NCI-H1694 (cell line): ENCODE results near the gene NDUFA1.
A peak's percentile ranks its signal among the peaks of the same experiment; 100 is the strongest.
"Not testable (repeated sequence)": the region's sequence is repeated elsewhere in the genome, so short reads cannot be mapped to it uniquely, and the experiment has no call there.

Source experiments
- DNase-seq: peaks from one replicate; lab custom pipeline; 2025; lab: John Stamatoyannopoulos, UW

NDUFA1 gene

DNA sequence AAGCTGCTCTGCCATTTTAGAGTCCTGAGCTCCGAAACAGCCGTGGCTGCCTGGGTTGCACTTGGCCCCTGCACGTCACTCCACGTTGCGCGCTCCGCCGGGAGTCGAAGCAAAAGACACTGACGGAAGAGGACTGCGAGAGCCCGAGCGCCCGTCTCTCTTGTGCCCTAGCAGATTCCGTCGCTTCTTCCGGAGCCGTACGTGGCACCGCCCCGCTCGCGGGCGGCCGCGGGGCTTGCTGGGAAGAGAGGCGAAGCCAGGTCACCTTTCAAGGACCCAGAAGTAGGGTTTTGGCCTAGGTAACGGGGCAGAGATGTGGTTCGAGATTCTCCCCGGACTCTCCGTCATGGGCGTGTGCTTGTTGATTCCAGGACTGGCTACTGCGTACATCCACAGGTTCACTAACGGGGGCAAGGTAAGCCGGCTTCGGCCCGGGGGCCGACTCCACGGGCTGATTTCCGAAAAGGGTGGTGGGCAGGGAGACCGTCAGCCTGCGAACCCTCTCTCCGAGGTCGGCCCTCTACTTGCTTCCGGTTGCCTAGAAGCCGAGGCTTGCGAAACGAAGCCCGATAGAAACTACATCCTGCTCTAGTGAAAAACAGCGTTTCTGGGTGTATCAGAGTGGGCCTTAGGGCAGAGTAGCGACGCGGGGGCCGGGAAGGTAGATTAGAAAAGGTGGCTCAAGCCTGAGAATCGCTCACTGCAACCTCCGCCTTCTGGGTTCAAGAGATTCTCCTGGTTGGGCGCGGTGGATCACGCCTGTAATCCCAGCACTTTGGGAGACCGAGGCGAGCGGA lies at the start of gene NDUFA1, which contains the start of gene RNF113A:
Gene NDUFA1 (plus strand): TSS at position 234 of the 797 bp plus-strand sequence. CDS start 80 bp downstream, at position 314.
Gene RNF113A (minus strand): TSS at position 135 of the 797 bp plus-strand sequence. CDS start 120 bp downstream, at position 15.
- DNase-seq, result peak; percentile 77

DNA sequence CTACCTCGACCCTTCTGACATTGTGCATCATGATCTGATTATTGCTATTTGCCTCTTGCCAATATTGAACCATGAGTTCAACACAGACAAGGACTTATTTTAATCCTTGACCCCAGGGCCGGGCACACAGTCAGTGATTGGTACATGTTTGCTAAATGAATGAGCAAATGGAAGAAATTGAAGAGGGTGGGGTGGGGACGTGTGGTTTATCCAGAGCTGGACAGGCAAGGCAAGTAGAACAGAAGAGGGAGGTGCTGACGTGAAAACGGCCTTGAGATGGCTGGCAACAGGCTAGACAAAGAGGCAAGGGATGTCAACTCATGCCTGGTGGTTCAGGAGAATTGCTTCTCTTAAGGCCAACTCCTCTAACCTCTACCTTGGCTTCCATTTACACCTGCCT lies 47.4 kb upstream of the NDUFA1 start:
- DNase-seq, result not testable (repeated sequence)

DNA sequence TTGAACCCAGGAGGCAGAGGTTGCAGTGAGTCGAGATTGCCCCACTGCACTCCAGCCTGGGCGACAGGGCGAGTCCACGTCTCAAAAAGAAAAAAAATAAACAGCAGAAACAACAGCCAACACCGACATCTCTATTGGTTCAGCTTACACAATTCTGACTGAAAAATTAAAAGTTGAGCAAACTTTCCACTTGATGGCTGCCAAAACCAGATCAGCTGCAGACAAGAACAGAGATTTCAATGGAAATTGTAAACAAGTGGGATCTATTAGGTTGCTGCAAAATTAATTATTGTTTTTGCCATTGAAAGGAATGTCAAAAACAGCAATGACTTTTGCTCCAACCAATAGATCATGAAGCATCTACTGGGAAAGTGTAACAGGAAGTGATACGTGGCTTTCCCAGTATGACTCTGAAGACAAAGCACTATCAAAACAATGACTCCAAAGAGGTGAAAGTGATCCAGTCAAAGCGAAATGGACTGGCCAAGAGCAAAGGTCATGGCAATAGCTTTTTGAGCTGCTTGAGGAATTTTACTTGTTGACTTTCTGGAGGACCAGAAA lies 45.2 kb upstream of the NDUFA1 start:
- DNase-seq, result no peak

DNA sequence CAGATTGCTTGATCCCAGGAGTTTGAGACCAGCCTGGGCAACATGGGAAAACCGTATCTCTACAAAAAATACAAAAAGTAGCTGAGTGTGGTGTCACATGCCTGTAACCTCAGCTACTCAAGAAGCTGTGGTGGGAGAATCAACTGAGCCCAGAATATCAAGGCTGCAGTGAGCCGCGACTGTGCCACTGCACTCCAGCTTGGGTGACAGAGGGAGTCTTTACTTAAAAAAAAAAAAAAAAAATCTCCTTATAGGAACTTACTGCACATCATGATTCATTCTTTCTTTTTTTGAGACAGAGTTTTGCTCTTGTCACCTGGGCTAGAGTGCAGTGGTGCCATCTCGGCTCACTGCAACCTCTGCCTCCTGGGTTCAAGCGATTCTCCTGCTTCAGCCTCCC lies 43.2 kb upstream of the NDUFA1 start:
- no peak for DNase-seq

DNA sequence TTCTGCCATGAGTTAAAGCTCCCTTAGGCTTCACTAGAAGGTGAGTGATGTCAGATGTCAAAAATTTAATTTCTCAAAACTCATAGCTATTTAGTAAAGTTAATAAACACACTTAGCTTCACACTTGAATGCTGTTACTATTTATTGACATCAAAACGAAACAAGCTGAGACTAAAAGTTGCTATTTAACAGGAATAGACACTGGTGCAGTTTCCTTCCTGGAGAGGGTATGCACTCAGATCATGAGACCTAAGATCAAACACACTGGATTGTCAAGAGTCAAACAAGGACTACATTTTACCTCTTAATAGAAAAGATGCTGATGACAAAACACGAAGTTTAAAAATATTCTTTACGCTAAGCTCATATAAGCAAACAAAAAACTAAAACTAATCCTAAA lies 37.7 kb upstream of the NDUFA1 start:
- no peak for DNase-seq

DNA sequence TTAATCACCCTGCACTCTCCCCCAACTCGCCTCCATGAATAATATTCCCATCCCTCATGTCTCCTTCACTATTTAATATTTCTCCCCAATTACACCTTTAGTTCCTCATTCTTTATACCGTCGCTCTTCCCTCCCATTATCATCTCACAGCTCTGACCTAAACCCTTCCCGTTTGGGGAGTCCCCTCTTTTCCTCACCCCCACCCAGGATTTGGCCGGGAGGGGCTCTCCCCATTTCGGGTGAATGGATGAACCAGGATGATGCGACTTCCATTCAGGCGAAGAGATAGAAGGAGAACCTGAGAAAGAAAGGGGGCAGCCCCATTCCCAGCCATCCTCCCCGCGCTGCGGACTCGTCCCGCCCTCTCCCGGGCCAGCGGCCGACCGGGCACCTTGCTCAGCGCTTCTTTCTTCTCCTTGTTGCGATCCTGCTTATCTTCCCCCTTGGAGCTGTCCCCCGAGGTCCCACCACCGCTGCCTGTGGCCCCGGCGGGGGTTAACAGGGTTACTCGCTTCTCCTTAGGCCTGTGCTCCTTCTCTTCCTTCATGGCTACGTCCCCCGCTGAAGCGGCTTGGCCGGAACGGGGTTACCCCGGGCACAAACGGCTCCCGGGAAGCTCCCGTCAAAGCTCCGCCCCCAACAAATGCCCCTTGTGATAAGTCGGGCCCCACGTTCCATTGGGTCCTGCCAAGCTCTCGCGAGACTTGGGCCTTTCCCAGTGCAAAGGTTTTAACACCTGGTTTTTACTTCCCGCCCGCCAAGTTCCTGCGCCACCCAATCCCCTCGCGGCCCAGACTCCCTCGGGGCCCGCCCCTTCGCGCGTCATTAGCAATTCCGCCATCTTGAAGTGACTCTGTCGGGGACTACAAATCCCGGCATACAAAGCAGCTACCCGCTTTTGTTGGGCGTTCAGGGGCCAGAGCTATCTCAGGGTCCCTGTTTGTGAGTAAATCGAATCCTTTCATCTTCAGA lies 19.0 kb upstream of the NDUFA1 start, which contains the start of gene UPF3B:
Gene UPF3B (minus strand): TSS at position 582 of the 972 bp plus-strand sequence. CDS start 35 bp downstream, at position 547.
- DNase-seq, result peak; percentile 96

DNA sequence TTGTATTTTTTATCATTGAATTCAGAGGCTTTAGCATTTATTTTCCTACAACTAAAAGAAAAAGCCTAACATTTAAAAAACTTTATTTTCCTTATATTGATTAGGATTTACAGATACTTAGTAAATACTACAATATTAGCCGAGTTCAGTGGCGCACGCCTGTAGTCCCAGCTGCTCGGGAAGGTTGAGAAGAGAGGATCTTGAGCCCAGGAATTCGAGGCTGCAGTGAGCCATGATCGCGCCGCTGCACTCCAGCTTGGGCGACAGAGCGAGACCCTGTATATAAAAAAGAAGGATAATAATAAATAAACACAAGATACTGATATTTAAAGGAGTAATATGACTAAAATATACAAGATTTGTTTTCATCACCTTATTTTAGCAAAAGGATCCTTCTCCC lies 18.2 kb upstream of the NDUFA1 start:
- DNase-seq, result no peak

DNA sequence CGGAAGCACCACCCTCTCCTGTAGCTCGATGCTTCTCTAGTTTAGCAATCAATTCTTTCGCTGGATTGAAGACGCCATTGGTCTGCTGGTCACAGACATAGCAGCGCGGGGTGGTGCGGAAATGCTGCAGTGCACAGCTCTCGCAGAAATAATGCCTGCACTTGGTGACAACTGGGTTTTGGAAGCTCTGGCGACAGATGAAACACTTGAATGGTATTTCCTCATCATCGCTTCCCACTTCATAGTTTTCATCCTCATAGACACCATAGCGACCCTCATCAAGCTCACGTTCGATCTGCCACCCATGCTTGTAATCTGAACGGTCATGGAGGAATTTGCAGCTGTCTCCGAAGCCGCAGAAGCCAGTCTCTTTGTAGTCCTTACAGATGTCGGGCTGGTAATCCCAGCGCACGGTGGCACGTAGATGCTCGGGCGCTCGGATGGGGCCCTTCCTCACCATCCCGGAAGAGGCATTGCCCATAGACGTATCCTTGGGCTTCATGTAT lies 953 bp upstream of the NDUFA1 start:
- no peak for DNase-seq

DNA sequence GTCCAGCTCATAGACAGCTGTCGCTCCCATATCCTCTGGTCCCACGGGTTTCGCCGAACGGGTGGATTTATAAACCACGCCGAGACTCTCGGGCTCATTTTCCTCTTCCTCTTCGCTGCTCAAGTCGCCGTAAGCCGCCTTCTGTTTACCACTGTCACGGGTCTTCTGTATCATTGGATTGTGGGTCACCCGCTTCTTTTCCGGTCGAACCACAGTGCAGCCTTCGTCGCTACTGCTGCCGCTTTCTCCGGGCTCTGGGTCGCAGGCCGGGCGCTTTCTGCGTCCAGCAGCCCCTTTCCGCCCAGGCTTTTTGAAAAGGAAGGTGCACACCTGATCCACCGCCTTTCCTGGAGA lies 410 bp upstream of the NDUFA1 start:
- no peak for DNase-seq

DNA sequence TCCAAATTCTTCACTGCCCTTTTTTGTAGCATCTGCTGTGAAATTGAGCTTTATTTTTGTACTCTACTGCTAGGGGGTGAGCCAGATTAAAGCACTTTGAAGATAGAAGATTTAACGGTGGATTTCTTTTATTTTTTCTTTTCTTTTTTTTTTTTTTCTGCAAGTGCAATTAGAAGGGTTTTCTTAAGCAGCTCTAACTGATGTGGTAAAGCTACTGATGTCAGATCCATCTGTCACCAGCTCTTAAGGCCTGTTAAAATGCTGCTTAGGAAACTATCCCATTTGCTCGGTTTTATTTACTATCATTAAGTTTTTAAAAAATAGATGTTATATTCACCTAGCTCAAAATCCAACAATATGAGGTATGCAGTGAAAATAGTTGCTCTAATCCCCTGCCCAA lies 7.1 kb downstream of the NDUFA1 start:
- DNase-seq, result no peak

DNA sequence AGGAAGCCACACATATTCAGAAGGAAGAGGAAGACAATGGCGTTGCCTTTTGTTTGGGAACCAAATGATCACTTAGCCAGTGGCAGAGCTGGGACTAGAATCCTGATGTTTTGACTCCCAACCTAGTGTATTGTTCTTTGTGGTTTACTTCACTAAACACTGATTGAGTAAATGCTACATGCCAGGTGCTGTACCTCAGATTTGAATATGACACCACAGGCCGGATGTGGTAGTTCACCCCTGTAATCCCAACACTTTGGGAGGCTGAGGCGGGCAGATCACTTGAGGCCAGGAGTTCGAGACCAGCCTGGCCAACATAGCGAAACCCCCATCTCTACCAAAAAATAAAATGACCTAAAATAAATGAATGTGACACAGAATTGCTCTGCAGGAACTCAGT lies 8.4 kb downstream of the NDUFA1 start:
- DNase-seq, result no peak

DNA sequence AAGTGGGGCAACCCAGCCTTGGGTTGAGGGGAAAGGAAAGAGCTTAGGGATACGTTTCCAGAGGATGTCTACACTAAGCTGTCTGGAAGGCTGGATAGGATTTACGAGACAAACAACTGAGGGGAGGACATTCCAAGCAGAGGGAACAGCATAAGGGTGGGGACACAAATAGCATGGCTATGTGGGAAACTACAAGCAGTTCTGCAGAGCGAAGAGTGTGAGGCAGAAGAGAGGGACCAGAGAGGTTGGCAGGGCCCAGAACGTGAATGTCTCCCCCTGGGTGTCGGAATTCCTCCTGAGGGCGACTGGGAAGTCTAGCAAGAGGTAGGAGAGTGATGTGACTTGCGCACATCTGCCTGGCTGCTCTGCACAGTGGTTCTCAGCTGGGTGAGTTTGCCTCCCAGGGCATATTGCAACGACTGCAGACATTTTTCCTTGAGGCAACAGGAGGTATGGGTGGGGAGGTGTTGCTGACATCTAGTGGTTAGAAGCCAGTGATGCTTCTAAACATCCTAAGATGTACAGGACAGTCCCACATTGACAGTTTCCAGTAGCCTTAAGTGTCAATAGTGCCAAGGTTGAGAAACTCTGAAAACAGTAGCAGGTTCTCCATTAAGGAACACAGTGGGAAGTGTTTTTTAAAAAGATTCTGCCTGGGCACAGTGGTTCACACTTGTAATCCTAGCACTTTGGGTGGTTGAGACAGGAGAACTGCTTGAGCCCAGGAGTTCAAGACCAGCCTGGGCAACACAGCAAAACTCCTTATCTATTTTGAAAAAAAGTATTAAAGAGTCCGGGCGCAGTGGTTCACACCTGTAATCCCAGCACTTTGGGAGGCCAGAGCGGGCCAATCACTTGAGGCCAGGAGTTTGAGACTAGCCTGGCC lies 9.2 kb downstream of the NDUFA1 start:
- DNase-seq, result peak; percentile 41

DNA sequence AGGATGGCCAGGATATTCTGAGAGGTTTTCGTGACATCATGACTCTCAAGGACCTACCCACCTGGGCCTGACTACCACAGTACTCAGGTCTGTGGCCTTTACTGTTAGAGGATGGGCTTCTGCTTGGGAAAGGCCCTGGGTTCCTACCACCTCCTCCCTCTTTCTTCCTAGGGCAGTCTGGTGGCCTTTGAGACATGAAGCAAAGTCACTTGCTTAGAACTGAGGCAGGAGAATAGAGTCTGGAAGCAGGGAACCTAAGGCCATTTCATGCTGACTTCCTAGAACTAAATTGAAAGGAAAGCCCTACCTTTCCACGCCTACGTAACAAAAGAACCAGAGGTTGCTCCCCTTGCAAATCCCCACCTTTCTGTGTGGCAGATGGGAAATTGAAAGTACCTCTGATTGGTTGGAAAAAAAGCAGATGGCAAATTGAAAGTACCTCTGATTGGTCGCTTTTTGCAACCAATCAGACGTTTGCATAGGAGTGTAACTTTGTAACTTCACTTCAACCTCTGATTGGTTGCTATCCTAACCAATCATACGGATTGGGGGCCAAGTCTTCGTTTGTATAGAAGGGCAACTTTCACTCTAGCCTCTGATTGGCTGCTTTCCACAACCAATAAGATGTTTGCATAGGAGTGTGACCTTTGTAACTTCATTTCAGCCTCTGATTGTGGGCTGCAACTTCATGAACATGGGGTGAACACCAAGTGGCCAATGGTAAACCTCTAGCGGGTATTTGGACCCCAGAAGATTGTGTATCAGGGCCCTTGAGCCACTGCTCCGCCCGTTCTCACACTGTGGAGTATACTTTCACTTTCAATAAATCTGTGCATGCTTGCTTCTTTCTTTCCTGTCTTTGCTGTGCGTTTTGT lies 14.2 kb downstream of the NDUFA1 start:
- no peak for DNase-seq

DNA sequence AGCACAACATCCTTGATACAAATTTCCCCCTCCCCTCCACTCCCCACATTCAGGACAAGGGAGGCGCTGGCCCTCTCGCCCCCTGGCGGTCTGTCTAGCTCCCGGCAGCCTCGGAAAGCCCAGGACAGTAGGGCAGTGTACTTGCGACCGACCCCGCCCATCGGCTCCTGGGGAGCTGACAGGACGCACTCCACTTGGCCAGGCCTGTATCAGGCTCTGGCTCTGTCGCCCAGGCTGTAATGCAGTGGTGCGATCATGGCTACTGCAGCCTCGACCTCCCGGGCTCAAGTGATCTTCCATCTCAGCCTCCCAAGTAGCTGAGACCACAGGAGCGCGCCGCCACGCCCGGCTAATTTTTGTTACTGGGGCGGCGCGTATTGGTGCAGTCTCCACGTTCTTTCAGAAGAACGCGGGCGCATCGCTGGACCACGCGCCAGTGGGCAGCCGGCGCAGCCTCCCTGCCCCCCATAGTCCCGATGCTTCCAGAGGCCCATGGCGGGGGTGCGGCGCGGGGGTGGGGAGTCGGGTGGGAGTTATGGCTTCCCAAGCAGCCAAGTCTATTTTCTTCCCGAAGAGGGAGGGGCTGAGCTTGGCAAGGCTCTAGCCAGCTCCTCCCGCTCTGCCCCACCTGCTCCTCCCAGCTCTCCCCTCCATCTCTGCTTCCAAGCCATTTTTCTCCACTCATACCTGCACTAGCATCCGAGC lies 16.2 kb downstream of the NDUFA1 start:
- DNase-seq, result no peak

DNA sequence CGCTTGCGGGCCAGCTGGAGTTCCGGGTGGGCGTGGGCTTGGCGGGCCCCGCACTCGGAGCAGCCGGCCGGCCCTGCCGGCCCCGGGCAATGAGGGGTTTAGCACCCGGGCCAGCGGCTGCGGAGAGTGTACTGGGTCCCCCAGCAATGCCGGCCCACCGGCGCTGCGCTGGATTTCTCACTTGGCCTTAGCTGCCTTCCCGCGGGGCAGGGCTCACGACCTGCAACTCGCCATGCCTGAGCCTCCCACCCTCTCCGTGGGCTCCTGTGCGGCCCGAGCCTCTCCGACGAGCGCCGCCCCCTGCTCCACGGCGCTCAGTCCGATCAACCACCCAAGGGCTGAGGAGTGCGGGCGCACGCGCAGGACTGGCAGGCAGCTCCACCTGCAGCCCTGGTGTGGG lies 19.0 kb downstream of the NDUFA1 start:
- DNase-seq, result not testable (repeated sequence)

DNA sequence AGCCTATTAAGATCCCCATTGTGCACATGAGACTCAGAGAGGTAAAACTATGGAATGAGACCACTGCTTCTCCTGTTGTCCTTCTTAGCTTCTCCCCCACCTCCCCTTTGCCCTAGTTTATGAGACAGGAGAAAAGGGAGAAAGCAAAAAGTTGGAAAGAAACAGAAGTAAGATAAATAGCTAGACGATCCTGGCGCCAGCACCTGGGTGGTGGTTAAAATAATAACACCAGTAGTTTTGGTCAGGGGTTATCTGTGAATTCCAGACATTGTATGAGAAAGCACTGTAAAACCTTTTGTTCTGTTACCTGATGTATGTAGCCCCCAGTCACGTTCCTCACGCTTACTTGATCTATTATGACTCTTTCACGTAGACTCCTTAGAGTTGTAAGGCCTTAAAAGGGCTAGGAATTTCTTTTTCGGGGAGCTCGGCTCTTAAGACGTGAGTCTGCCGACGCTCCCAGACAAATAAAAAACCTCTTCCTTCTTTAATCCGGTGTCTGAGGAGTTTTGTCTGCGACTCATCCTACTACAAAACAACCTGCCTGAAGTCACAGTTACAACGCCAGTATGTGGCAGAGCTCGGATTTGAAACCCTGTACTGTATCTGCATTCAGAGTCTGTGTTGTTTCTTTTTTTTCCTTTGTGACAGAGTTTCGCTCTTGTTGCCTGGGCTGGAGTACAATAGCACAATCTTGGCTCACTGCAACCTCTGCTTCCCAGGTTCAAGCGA lies 20.5 kb downstream of the NDUFA1 start:
- not testable (repeated sequence) for DNase-seq

DNA sequence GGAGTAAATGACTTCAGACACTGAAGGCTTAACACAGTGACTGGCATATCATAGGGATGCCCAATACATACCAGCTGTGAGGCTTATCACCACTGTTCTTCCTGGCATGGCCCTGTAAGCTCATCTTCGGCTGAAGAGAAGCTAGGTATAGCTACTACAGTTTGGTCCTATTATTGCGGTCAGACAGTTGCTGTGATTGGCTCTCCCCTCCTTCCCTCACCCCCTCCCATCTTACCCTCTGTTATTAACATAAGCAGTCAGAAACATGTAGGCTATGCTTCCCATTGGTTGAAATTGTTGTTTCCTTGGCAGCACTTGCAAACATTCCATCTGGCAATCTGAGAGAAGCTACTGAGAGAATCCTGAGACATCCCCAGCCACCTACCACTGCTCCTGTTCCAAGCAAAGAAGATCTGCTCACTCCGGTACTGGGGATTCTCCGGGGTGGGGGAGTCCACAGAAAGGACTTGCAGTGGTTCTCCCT lies 24.3 kb downstream of the NDUFA1 start, which contains the start of gene AKAP14:
Gene AKAP14 (plus strand): TSS at position 51 of the 484 bp plus-strand sequence. CDS start 7,331 bp downstream, outside the sequence.
- DNase-seq, result no peak

DNA sequence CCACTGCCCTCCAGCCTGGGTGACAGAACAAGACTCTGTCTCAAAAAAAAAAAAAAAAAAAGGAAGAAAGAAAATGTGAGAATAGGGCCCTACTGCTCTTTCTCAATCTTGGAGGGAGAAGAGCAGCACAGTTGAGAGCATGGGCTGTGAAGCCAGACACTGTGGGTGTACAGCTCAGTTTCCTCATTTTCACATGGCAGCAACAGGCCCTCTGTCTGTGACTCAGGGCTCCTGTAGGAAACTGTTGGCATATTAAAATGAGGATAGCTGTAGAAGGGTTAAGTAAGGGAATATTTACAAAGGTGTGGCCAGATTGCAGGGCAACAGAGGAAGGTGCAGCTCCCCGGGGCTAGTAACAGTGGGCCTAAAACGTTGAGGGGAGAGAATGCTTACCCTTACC lies 27.5 kb downstream of the NDUFA1 start:
- DNase-seq, result no peak
